Adrenal gland (tissue), 19 donors: Measurements from ENCODE around the gene GNAL. TPM values are rescaled to one million over a fixed set of nuclear protein-coding genes. Genes with fewer than 3 reads are reported as not detected.
"Not testable (repeated sequence)": the region's sequence is repeated elsewhere in the genome, so short reads cannot be mapped to it uniquely, and the experiment has no call there.

Experiments used
- DNase-seq, 7 donors: peaks; one replicate each; pipeline ENCODE4 v3.0.0-alpha.2; 2019 to 2020
- H3K27ac ChIP-seq, 5 donors: fragments of 200-600 bp; sonication (generic) in 4 of 5; 1 replicate in 3 of 5; 2 replicates in 2 of 5; pipeline versions ENCODE4 v1.5.1 to v1.8.0; 2016 to 2020; ENCODE audit warnings: mild to moderate bottlenecking in 1 of 5
- H3K27me3 ChIP-seq: fragments of 200-600 bp; 2 replicates; pipeline ENCODE4 v1.8.0; 2021
- H3K36me3 ChIP-seq, 2 donors: fragments of 200-600 bp; replicated peaks in 1 of 2; 1 replicate in 1 of 2; 2 replicates in 1 of 2; pipeline versions ENCODE4 v1.5.1 to v1.8.0; 2018 to 2022
- H3K4me1 ChIP-seq, 2 donors: fragments of 200-600 bp; replicated peaks in 1 of 2; 1 replicate in 1 of 2; 2 replicates in 1 of 2; pipeline versions ENCODE4 v1.5.1 to v1.8.0; 2018 to 2021
- H3K4me3 ChIP-seq, 4 donors: fragments of 200-600 bp; sonication (generic) in 3 of 4; one replicate each; pipeline ENCODE4 v1.5.1; 2016 to 2018
- H3K9me3 ChIP-seq, 3 donors: fragments of 200-600 bp; sonication (generic) in 1 of 3; replicated peaks in 1 of 3; 1 replicate in 2 of 3; 2 replicates in 1 of 3; pipeline versions ENCODE4 v1.5.1 to v1.8.0; 2016 to 2021
- CTCF ChIP-seq, 6 experiments: fragments of 450-650 bp in 4 of 6; fragments of 200-600 bp in 2 of 6; sonication (generic) in 1 of 6; IDR thresholded peaks; 1 replicate in 5 of 6; 2 replicates in 1 of 6; pipeline versions ENCODE4 v1.5.1 to v1.8.0; 2016 to 2021; ENCODE audit warnings: antibody characterized with exemption in 6 of 6, mild to moderate bottlenecking in 2 of 6, moderate library complexity in 1 of 6
- POLR2A ChIP-seq, 2 donors: fragments of 450-650 bp; IDR thresholded peaks; one replicate each; pipeline ENCODE4 v1.6.1; 2017; ENCODE audit warnings: antibody characterized with exemption in 2 of 2, mild to moderate bottlenecking in 2 of 2, moderate library complexity in 1 of 2
- WGBS, 4 donors: extraction: QIAGEN DNeasy Blood & Tissue Kit in 2 of 4; methylation state at CpG; one replicate each; pipeline versions ENCODE4 v1.1.5 to v1.1.7; 2013 to 2017; 5-methylcytosine and 5-hydroxymethylcytosine counted together
- intact Hi-C, 2 donors: fragments of 100-400 bp; cut with DNase I; formaldehyde crosslinking; loops; one replicate each; pipeline versions ENCODE4 v1.14.1 to v1.15.0; 2022 to 2023
- long read RNA-seq, 10 donors: library from polyadenylated mRNA in 3 of 10; unstranded in 2 of 10; stranded (forward) in 1 of 10; transcript quantifications; one replicate each; pipeline ENCODE4 v2.0.0 and lab custom pipeline, GENCODE V29; 2021 to 2026
- polyA plus RNA-seq, 3 donors: library from polyadenylated mRNA; stranded (reverse); fragments of 200-250 nt in 2 of 3; fragments of 350-450 nt in 1 of 3; fragmentation: Illumina TruSeq in 1 of 3; extraction: RNeasy Lipid Tissue Mini Kit (QIAGEN cat#74804) in 1 of 3; gene quantifications; one replicate each; pipeline ENCODE4 v1.2.3, GENCODE V29; 2013 to 2014
- total RNA-seq, 9 donors: library from RNA; depleted of rRNA in 4 of 9; stranded (reverse); fragments of >200 nt in 4 of 9; fragments of 120-200 nt in 1 of 9; fragmentation: NEBNext Ultra II Directional in 1 of 9; extraction: Animal tissue kit (Norgen Biotek cat#: 25700) in 1 of 9; gene quantifications; one replicate each; pipeline versions ENCODE4 v1.1.0 to v1.2.4, GENCODE V29; 2013 to 2023
- donor health status: healthy with polysubstance abuse.
- donor health status: Bipolar disorder and iron deficiency.
- donor health status: DM: yes; HTN: yes; CAD: no.
- donor health status: DM: no; HTN: no; CAD: no.
- donor health status: DM: no; HTN: no; CAD: no.
- donor health status: DM: yes; HTN: yes; CAD: no.

GNAL gene
- 1 to 10 TPM; 1.2 to 7.0 (median 2.3) TPM for total RNA-seq
- polyA plus RNA-seq: 1 to 10 TPM in 1 of 3 donors, under 1 TPM in 2; 0.48 to 2.7 (median 0.61) TPM
- long read RNA-seq, donor 1, partial matches to known transcripts: 0 of 1 reads
- long read RNA-seq, donor 1, other reads (novel, unspliced or antisense): 0 of 1 reads
- long read RNA-seq, donor 2: 0 reads
- long read RNA-seq, donor 3: 0 reads
- long read RNA-seq, donor 4: 0 reads
- long read RNA-seq, donor 5, partial matches to known transcripts: 0 of 2 reads
- long read RNA-seq, donor 5, other reads (novel, unspliced or antisense): 2 of 2 reads
- long read RNA-seq, donor 6: 0 reads
- long read RNA-seq, donor 7: 0 reads
- long read RNA-seq, donor 8: 0 reads
- long read RNA-seq, donor 9, partial matches to known transcripts: 5 of 10 reads
- long read RNA-seq, donor 9, other reads (novel, unspliced or antisense): 5 of 10 reads
- long read RNA-seq, donor 10: 0 reads

GRCh38 chr18:11688972-11689668 is at the start of gene GNAL:
GNAL (plus strand) TSS chr18:11689264; CDS start chr18:11689564, 300 bp downstream.
- Histone ChIP-seq H3K4me1 (peaks cover 4 to 14% of the 10 kb centered on the region in 2 donors), H3K36me3 (no peaks in the 10 kb centered on the region), H3K4me3 (peak within 1 kb of the TSS in 2 of 4 donors; percentile 39 to 64), H3K27ac (peak within 1 kb of the TSS in 1 of 5 donors; percentile 61), H3K9me3 (no peaks in the 10 kb centered on the region), H3K27me3 (no peaks in the 10 kb centered on the region)
- peak; percentile 75 to 84 (median 78) for DNase-seq
- intact Hi-C loops: no loop called here
- WGBS, 4 donors: 0 to 1% (median 1%) methylated on average over 29 to 77 of the region's 77 CpGs
- TF ChIP-seq CTCF (IDR thresholded peaks at IDR 0.05): no peak
- TF ChIP-seq POLR2A (IDR thresholded peaks at IDR 0.05): no peak

- 92 to 93% (median 93%) methylated on average over 11 to 23 of the region's 23 CpGs for WGBS, 4 donors
- H3K36me3 ChIP-seq, DNase-seq, H3K27me3 ChIP-seq, H3K4me3 ChIP-seq, H3K27ac ChIP-seq, intact Hi-C loops, H3K9me3 ChIP-seq, H3K4me1 ChIP-seq: not testable (repeated sequence)
Observed at GRCh38 chr18:11647310-11647709, 41.8 kb upstream of the GNAL start.

GRCh38 chr18:11647804-11648203 is 41.3 kb upstream of the GNAL start:
- H3K36me3 ChIP-seq, H3K4me3 ChIP-seq, intact Hi-C loops, H3K9me3 ChIP-seq, DNase-seq, H3K4me1 ChIP-seq, H3K27ac ChIP-seq, H3K27me3 ChIP-seq: not testable (repeated sequence)
- 93 to 96% (median 95%) methylated on average over 11 to 26 of the region's 26 CpGs for WGBS, 4 donors

- no peak overlapping the region for H3K27ac ChIP-seq
- H3K27me3 ChIP-seq: peaks cover 6% of the 10 kb centered on the region
- no peaks in the 10 kb centered on the region for H3K36me3 ChIP-seq
- intact Hi-C loops: loop anchor here in 1 of 2 donors (10.0 kb wide), 2 partner anchors 235 to 395 kb away; no protein-coding TSS in a partner anchor
- H3K4me3 ChIP-seq: no peak overlapping the region
- H3K4me1 ChIP-seq: no peaks in the 10 kb centered on the region
- TF ChIP-seq POLR2A (IDR thresholded peaks at IDR 0.05): no peak
- TF ChIP-seq CTCF (IDR thresholded peaks at IDR 0.05): no peak
- no peak for DNase-seq
- WGBS, 4 donors: 72 to 77% (median 75%) methylated on average over 4 of the region's 4 CpGs
- no peaks in the 10 kb centered on the region for H3K9me3 ChIP-seq
Observed at GRCh38 chr18:11649839-11650238, 39.2 kb upstream of the GNAL start.

GRCh38 chr18:11651899-11652298 is 37.2 kb upstream of the GNAL start:
- Histone ChIP-seq H3K4me1 (no peaks in the 10 kb centered on the region), H3K4me3 (no peak overlapping the region), H3K36me3 (no peaks in the 10 kb centered on the region), H3K27me3 (peaks cover 6% of the 10 kb centered on the region), H3K9me3 (no peaks in the 10 kb centered on the region), H3K27ac (no peak overlapping the region)
- WGBS, 4 donors: 67 to 80% (median 74%) methylated on average over 3 of the region's 3 CpGs
- no peak for TF ChIP-seq POLR2A (IDR thresholded peaks at IDR 0.05)
- TF ChIP-seq CTCF (IDR thresholded peaks at IDR 0.05): no peak
- no peak for DNase-seq
- intact Hi-C loops: loop anchor here in 1 of 2 donors (10.0 kb wide), 2 partner anchors 233 to 393 kb away; no protein-coding TSS in a partner anchor
